ENCODE data around the gene MON1A.

- TF ChIP-seq EZH2phosphoT487 (conservative IDR thresholded peaks at IDR 0.05; ENCODE audit: low read length) (no peak), CTCF (IDR thresholded peaks at IDR 0.05; ENCODE audit: insufficient read depth, low read length, poor library complexity, severe bottlenecking) (no peak)
These were observed 25.9 kb downstream of the MON1A start, which contains the start of gene MST1R for GRCh38 chr3:49903451-49904424.

All from SU-DHL-6 (cell line).